22Rv1 (cell line): ENCODE measurements around the gene CYP4X1.
"Not testable (repeated sequence)": the region's sequence is repeated elsewhere in the genome, so short reads cannot be mapped to it uniquely, and the experiment has no call there.

ENCODE experiments used
- ZFX ChIP-seq: fragments of 450-650 bp; IDR thresholded peaks from 2 replicates; pipeline ENCODE4 v1.6.1; 2017; ENCODE audit warnings: antibody characterized with exemption, borderline replicate concordance
- TF ChIP-seq, protein P1 (sequence below): fragments of 450-650 bp; IDR thresholded peaks from 2 replicates; pipeline ENCODE4 v1.5.1; 2017; ENCODE audit warnings: mild to moderate bottlenecking

DNA sequence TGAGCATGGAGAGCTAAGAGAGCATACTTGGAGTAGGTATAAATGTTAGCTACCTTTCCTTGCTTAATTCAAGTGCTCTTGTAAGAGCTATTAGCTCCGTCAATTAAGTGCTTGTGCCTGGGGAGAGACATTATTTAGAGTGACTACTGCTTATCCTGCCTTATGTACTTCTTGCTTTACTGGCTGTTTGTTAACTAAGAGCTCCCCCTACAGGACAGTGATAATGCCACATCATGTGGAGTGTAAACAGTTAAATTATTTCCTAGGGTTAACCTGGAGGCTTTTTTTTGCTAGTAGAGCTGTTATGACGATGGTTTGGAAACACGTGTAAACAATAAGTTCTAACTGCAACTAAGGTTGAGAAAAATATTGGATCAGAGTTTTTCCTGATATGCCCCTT, 68.0 kb downstream of the CYP4X1 start:
- TF ChIP-seq, protein P1, sequence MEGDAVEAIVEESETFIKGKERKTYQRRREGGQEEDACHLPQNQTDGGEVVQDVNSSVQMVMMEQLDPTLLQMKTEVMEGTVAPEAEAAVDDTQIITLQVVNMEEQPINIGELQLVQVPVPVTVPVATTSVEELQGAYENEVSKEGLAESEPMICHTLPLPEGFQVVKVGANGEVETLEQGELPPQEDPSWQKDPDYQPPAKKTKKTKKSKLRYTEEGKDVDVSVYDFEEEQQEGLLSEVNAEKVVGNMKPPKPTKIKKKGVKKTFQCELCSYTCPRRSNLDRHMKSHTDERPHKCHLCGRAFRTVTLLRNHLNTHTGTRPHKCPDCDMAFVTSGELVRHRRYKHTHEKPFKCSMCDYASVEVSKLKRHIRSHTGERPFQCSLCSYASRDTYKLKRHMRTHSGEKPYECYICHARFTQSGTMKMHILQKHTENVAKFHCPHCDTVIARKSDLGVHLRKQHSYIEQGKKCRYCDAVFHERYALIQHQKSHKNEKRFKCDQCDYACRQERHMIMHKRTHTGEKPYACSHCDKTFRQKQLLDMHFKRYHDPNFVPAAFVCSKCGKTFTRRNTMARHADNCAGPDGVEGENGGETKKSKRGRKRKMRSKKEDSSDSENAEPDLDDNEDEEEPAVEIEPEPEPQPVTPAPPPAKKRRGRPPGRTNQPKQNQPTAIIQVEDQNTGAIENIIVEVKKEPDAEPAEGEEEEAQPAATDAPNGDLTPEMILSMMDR: peak; percentile 42
- not testable (repeated sequence) for TF ChIP-seq ZFX
